Lower lobe of right lung (tissue), 2 donors: ENCODE measurements around the gene MED8. TPM values are rescaled to one million over a fixed set of nuclear protein-coding genes. Genes with fewer than 3 reads are reported as not detected.

Experiments
- ATAC-seq, 2 donors: fragments of 200-7000 bp; cut with Tn5 transposase; one replicate each; pipeline ENCODE4 v1.9.1; 2020 to 2022; ENCODE audit warnings: mild to moderate bottlenecking in 2 of 2, moderate library complexity in 2 of 2
- DNase-seq: peaks from one replicate; pipeline ENCODE4 v3.0.0-alpha.2; 2020
- H3K27ac ChIP-seq: fragments of 200-600 bp; one replicate; pipeline ENCODE4 v1.8.0; 2022
- H3K27me3 ChIP-seq: fragments of 200-600 bp; one replicate; pipeline ENCODE4 v1.8.0; 2022; ENCODE audit warnings: low read depth
- H3K36me3 ChIP-seq: fragments of 200-600 bp; one replicate; pipeline ENCODE4 v1.8.0; 2022; ENCODE audit warnings: mild to moderate bottlenecking
- H3K4me1 ChIP-seq: fragments of 200-600 bp; one replicate; pipeline ENCODE4 v1.8.0; 2022
- H3K4me3 ChIP-seq: fragments of 200-600 bp; one replicate; pipeline ENCODE4 v1.8.0; 2022; ENCODE audit warnings: mild to moderate bottlenecking
- H3K9me3 ChIP-seq: fragments of 200-600 bp; one replicate; pipeline ENCODE4 v1.8.0; 2022
- CTCF ChIP-seq: fragments of 200-600 bp; IDR thresholded peaks from one replicate; pipeline ENCODE4 v1.8.0; 2022; ENCODE audit warnings: antibody characterized with exemption, mild to moderate bottlenecking
- intact Hi-C: fragments of 100-400 bp; cut with DNase I; formaldehyde crosslinking; loops from one replicate; pipeline ENCODE4 v1.11.0; 2022
- total RNA-seq: library from RNA; stranded (reverse); fragmentation: NEBNext Ultra II Directional; extraction: Animal tissue kit (Norgen Biotek cat#: 25700); gene quantifications from one replicate; pipeline ENCODE4 v1.2.1, GENCODE V29; 2021
- donor health status: DM: no; HTN: yes; CAD: no; lungs with severe emphysema.

Gene MED8
- total RNA-seq, 1 donor from 2014 or later: 35.4 TPM

GRCh38 chr1:43382027-43382779, 7.4 kb downstream of the MED8 start:
- TF ChIP-seq CTCF: no peak
- peaks cover 18% of the 10 kb centered on the region for H3K4me1 ChIP-seq
- no peaks in the 10 kb centered on the region for H3K27me3 ChIP-seq
- intact Hi-C loops: no loop called here
- DNase-seq: no peak
- no peak overlapping the region for H3K4me3 ChIP-seq
- H3K9me3 ChIP-seq: no peaks in the 10 kb centered on the region
- H3K36me3 ChIP-seq: peaks cover 76% of the 10 kb centered on the region
- ATAC-seq: peak in 1 of 2 donors; percentile 18
- no peak overlapping the region for H3K27ac ChIP-seq

GRCh38 chr1:43381612-43382011, 8.0 kb downstream of the MED8 start:
- Histone ChIP-seq H3K27me3 (no peaks in the 10 kb centered on the region), H3K36me3 (peaks cover 70% of the 10 kb centered on the region), H3K4me3 (no peak overlapping the region), H3K27ac (no peak overlapping the region), H3K9me3 (no peaks in the 10 kb centered on the region), H3K4me1 (peaks cover 18% of the 10 kb centered on the region)
- TF ChIP-seq CTCF: no peak
- no peak for DNase-seq
- intact Hi-C loops: no loop called here
- peak; percentile 68 to 73 for ATAC-seq

GRCh38 chr1:43379476-43379875, 10.1 kb downstream of the MED8 start:
- H3K4me3 ChIP-seq: no peak overlapping the region
- H3K27me3 ChIP-seq: no peaks in the 10 kb centered on the region
- ATAC-seq (no peak), DNase-seq (no peak)
- intact Hi-C loops: no loop called here
- no peak for TF ChIP-seq CTCF
- H3K9me3 ChIP-seq: no peaks in the 10 kb centered on the region
- H3K36me3 ChIP-seq: peaks cover 49% of the 10 kb centered on the region
- H3K4me1 ChIP-seq: peaks cover 18% of the 10 kb centered on the region
- H3K27ac ChIP-seq: no peak overlapping the region

- H3K4me1 ChIP-seq: peaks cover 18% of the 10 kb centered on the region
- TF ChIP-seq CTCF: no peak
- no peak overlapping the region for H3K27ac ChIP-seq
- H3K27me3 ChIP-seq: no peaks in the 10 kb centered on the region
- no peak overlapping the region for H3K4me3 ChIP-seq
- no peaks in the 10 kb centered on the region for H3K9me3 ChIP-seq
- intact Hi-C loops: no loop called here
- DNase-seq: no peak
- H3K36me3 ChIP-seq: peaks cover 32% of the 10 kb centered on the region
- no peak for ATAC-seq
Observed at GRCh38 chr1:43377831-43378230, 11.8 kb downstream of the MED8 start.

- TF ChIP-seq CTCF: no peak
- H3K27me3 ChIP-seq: no peaks in the 10 kb centered on the region
- no peaks in the 10 kb centered on the region for H3K9me3 ChIP-seq
- no peak for DNase-seq
- H3K4me1 ChIP-seq: peaks cover 8% of the 10 kb centered on the region
- peaks cover 22% of the 10 kb centered on the region for H3K36me3 ChIP-seq
- peak; percentile 81 to 82 for ATAC-seq
- peak overlapping the region; percentile 5 for H3K27ac ChIP-seq
- H3K4me3 ChIP-seq: no peak overlapping the region
- intact Hi-C loops: no loop called here
Observed at GRCh38 chr1:43376723-43377235, 12.8 kb downstream of the MED8 start.
